Anterior cingulate cortex (tissue), 58 donors: ENCODE results near the gene RAB19.
"Not testable (repeated sequence)": the region's sequence is repeated elsewhere in the genome, so short reads cannot be mapped to it uniquely, and the experiment has no call there.

ENCODE experiments used
- DNase-seq, 58 donors: peaks; one replicate each; lab custom pipeline; 2025; lab: John Stamatoyannopoulos, UW

Gene RAB19

GRCh38 chr7:140398821-140399220 lies 5.0 kb upstream of the RAB19 start:
- DNase-seq: no peak

DNA sequence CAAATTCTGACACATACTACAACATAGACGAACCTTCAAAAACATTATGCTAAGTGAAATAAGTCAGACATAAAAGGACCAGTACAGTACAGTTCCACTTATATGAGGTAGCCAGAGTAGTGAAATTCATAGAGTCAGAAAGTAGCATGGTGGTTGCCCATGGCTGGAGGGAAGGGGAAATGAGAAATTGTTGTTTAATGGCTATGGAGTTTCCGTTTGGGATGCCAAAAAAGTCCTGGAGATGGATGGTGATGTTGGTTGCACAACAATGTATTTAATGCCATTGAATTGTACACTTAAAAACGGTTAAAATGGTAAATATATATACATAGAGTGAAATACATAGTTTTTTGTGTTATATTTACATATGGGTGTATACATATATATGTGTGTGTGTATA lies 3.5 kb upstream of the RAB19 start:
- no peak for DNase-seq

GRCh38 chr7:140402178-140402835 lies 1.6 kb upstream of the RAB19 start:
- DNase-seq: no peak

DNA sequence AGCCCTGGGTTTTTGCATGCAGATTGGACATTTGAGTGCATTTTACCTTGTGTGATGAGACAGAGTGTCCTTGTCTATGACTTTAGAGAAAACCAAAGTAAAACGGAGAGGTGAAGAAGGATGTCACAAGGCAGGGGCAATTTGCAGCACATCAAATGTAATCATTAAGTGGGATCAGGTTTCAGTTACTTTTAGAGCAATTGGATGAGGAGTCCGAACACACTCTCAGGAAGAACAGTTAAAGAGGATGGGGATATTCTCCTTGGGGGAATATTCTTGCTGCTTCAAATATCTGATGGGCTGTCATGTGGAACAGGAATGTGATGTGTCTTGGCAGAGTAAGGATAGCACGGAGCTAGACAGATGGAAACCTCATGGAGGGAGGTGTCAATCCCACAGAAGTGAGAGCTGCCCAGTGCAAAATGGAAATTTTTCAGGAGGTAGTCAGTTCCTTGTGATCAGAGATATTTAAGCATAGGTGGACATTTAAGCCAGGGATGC lies 757 bp downstream of the RAB19 start:
- peak in 4 of 58 donors; percentile 3 to 28 (median 6) for DNase-seq

GRCh38 chr7:140415361-140415760 lies 11.5 kb downstream of the RAB19 start:
- no peak for DNase-seq

DNA sequence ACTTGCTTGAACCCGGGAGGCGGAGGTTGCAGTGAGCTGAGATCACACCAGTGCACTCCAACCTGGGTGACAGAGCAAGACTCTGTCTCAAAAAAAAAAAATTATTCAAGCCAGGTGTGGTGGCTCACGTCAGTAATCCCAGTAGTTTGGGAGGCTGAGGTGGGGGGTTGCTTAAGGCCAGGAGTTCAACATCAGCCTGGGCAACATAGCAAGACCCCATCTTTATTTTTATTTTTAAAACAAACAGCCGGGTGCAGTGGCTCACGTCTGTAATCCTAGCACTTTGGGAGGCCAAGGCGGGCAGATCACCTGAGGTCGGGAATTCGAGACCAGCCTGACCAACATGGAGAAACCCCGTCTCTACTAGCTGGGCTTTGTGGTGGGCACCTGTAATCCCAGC lies 12.0 kb downstream of the RAB19 start:
- DNase-seq: not testable (repeated sequence)

GRCh38 chr7:140416560-140416959 lies 12.7 kb downstream of the RAB19 start:
- no peak for DNase-seq

GRCh38 chr7:140417456-140418155 lies 13.7 kb downstream of the RAB19 start:
- no peak for DNase-seq

GRCh38 chr7:140418156-140418472 lies 14.3 kb downstream of the RAB19 start:
- DNase-seq: not testable (repeated sequence)

DNA sequence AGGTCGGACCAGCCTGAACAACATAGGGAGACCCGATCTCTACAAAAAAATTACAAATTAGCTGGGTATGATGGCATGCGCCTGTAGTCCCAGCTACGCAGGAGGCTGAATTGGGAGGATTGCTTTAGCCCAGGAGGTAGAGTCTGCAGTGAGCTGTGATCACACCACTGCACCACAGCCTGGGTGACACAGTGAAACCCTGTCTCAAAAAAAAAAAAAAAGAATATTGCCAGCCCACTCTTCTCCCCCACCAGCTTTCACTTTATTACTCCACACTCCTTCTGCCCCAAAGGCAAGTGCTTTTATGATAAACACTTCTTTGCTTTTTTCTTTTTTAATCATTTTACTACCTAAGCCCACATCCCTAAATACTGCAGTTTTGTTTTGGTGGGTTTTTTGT lies 14.8 kb downstream of the RAB19 start:
- DNase-seq: no peak

DNA sequence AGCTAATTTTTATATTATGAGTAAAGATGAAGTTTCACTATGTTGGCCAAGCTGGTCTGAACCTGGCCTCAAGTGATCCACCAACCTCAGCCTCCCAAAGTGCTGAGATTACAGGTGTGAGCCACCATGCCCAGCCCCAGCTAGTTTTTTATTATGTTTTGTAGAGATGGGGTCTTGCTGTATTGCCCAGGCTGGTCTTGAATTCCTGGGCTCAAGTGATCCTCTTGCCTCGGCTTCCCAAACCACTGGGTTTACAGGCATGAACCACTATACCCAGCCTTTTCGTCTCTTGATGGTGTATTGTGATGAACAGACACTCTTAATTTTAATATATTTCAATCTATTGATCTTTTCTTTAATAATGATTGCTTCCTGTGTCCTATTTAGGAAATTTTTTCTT lies 17.7 kb downstream of the RAB19 start:
- DNase-seq: no peak

DNA sequence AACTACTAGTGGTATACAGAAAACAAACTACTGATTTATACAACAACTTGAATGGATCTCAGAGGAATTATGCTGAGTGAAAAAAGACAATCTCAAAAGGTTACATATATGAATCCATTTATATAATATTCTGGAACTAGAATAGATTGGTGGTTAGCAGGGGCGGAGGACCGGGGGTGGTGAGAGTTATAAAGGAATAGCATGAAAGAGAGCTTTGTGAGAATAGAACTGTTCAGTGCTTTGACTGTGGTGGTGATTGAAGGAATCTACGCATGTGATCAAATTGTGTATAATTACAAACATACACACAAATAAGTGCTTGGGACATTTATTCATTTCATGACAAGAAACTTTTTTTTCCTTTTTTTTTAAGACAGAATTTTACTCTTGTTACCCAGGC lies 19.6 kb downstream of the RAB19 start:
- no peak for DNase-seq

DNA sequence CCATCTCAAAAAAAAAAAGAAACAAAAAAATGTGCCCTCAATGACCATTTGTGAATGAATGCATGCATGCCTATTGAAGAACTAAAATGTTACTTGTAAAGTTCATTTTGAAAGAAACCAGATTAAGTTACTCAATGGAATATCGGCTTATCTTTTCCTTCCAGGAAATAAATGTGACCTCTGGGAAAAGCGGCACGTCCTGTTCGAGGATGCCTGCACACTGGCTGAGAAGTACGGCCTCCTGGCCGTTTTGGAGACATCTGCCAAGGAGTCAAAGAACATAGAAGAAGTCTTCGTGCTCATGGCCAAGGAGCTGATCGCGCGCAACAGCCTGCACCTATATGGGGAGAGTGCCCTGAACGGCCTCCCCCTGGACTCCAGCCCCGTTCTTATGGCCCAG lies 21.9 kb downstream of the RAB19 start:
- no peak for DNase-seq

GRCh38 chr7:140426130-140426529 lies 22.3 kb downstream of the RAB19 start:
- DNase-seq: no peak

- DNase-seq: no peak
Observed at GRCh38 chr7:140433396-140433795, 29.5 kb downstream of the RAB19 start.

- DNase-seq: no peak
Observed at GRCh38 chr7:140435252-140435895, 31.5 kb downstream of the RAB19 start.

GRCh38 chr7:140439359-140439758 lies 35.5 kb downstream of the RAB19 start:
- DNase-seq: no peak

GRCh38 chr7:140440593-140440992 lies 36.7 kb downstream of the RAB19 start:
- no peak for DNase-seq

- no peak for DNase-seq
Observed at GRCh38 chr7:140441519-140441918, 37.7 kb downstream of the RAB19 start.

DNA sequence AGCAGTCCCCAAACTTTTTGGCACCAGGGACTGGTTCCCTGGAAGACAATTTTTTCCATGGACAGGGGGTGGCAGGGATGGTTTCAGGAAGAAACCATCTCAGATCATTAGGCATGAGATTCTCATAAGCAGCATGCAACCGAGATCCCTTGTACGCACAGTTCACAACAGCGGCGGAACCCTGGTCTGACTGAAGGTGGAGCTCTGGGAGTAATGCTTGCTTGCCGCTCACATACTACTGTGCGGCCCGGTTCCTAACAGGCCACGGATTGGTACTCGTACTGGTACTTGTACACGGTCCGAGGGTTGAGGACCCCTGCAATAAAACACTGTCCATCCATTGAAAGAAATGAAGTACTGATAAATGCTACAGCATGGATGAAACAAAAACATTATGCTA lies 42.6 kb downstream of the RAB19 start:
- no peak for DNase-seq

- no peak for DNase-seq
Observed at GRCh38 chr7:140447841-140448240, 44.0 kb downstream of the RAB19 start.
